HG03432 (cell line): ENCODE results near the gene TTC12.

Source experiments
- ATAC-seq: cut with Tn5 transposase; IDR thresholded peaks from one replicate; pipeline ENCODE4 v1.9.1; 2021; ENCODE audit warnings: mild to moderate bottlenecking, moderate library complexity; ENCODE audit not compliant: unreplicated experiment

The TTC12 gene

DNA sequence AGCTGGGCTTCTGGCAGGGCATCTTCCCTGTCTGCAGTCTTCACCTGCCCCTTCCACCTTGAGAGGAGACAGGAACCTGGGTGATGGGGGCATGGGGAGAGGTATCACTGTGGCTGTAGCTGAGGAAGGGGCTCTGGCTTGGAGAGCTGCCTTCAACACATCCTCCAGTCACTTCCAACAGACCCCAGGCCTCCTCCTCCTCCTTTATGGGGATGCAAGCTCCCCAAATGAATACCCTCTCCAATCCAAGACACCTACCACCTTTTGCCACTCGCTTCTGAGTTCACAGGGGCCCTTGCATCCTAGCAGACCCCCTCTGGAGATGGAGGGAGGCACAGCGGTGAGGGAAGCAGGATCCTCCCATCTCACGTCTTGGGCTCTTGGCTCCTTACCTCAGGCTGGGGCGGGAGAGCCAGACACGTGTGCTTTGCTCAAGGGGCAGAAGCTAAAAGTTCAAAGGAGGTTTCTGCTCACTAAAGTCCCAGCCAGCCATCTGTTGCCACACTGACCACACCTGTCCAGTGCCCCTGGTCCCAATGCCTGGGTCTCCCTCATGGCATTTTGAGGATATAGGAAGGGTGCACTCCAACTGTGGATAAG lies 86.3 kb downstream of the TTC12 start:
- no peak for ATAC-seq

DNA sequence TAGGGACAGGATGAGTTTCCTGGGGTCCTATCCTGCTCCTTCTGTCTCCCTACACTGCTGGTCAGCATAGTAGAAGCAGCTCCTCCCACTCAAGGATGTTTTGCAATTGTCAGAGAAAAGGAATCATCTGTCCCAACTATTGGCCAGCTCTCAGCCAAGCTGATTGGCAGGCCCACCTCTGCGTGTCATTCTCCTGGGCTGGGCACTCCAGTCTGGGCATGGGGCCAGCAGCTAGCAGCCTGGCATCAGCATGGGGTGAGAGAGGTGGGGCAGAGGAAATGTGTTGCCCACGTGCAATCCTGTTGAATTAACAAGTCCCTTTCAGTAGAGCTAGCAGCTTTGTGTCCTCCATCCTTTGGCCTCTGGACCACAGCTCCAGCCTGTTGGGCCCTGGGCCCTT lies 87.3 kb downstream of the TTC12 start:
- no peak for ATAC-seq

DNA sequence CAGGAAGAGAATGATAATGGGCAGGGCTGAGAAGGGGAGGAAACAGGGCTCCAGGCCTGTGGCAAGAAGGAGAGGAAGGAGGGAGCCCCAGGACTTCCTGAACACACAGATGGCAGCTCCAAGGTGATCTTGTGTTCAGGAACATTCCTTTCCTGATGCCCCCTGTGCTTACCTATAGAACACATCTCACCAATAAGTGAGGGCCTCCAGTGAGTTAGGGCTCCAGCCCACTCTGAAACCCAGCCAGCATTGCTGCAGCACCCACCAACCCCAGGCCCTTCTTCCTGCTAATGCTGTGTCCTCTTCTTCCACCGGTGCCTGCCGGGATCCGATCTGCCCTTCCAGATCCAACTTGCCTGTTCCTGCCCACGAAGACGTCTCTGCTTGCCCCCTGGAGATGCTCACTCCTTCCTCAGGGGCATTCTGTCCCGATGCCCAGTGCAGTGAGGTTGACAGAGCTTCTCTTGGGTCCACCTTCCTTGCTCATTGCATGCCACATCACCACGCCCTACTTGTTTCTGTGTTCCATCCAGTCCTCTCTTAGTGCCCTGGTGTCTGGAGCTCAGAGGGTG lies 90.6 kb downstream of the TTC12 start:
- ATAC-seq, result no peak

DNA sequence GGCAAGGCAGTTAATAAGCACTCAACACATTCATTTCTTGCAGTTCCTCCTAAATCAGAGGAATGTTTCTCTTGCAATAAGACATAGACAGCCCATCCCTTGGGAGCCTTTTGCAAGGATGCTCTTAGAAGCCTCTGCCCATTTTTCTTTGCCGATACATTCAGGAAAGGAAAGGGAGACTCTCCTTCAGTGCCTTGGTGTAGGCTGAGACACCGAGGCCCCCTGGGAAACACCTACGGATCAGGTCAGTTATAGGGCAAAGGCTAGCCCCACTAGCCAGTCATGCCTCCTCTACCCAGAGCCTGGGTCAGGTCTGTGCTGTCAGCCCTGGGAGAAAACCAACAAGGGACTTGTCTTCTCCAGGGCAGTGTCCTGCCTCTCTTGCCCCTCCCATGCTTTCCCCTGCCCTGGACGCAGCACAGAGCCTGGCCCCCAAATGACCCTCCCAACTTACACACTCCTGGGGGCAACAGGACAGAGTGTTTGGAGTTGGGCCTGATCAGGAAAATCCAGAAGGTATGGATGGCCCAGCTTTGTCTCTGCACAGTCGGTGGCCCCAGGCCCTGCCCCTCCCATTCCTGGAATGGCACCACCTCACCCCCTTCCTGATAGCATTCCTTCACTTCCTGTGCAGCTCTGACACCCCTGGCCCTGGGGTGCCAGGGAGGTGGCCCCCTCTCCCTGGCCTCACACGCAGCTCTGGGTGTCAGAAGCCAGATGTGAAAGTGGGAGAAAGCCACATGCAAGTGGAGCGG lies 91.5 kb downstream of the TTC12 start:
- no peak for ATAC-seq

DNA sequence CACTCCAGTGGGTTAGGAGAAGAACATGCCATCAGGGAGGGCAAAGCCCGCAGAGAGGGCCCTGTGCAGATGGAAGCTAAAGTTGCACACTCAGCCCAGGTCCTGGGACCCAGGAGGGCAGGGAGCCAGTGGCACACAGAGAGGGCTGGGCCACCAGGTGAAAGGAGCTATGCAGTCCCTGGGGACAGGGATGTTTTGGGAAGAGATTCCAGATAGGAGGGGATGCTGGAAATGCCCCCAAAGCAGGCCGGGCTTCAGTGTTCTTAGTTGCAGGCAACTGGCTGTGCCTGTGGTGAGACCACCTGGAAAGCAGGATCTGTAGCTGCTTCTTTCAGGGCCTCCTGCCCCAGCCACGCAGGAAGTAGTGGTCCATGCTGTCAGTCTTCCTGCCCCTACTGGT lies 92.8 kb downstream of the TTC12 start:
- ATAC-seq, result no peak

DNA sequence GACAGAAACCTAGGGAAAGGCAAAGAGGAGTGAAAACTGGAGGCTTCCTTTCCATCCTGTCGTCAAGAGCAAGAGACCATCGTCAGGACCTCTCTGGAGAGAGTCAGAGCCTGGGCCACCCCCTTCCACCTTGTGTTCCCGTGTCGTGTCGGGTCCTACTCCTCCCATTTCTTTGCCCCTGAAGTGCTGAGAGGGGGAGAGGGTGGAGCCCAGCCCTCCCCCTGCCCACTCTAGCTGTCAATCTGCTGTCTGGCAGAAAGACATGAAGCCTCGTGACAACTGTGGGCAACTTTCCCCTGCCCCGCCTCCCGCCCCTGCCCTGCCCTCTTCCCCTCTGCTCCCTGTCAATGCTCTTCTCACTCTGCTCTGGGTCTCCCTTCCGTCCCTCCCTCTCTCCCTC lies 93.8 kb downstream of the TTC12 start:
- no peak for ATAC-seq

DNA sequence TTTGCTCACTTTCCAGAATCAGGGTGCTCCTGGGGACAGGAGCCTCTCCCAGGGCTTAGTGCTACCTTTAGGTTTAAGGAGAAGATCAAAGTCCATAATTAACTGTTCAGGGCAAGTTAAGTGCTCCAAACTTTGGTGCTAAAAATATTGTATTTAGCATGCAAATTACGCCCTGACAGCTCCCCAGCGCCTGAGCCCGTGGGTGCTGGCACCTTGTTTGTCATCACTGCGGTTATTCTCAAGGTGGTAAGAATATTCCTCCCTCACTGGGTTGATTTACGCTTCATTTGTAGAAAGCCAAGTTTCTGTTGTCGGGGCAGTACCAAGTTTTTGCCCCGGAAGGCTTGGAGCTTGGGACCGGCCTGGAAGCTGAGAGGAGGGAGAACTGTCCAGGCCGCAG lies 94.5 kb downstream of the TTC12 start:
- ATAC-seq, result no peak

DNA sequence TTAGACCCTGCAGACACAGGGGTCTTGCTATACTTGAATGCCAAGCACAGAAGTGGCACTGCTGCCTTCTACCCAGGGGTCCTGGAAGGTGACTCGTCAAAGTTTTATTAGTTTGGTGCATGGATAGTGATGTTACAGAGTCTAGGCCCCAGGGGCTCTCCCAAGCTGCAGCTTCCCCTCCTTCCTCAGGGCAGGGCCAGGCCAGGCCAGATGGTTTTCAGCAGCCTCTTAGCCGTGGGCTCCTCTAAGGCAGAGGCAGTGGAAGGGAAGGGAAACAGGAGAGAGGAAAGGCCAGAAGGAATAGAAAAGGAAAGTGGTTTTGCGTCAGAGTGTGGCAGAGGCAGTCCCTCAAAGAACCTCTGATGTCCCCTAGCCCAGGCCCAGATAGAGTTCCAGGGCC lies 95.1 kb downstream of the TTC12 start:
- ATAC-seq, result no peak

DNA sequence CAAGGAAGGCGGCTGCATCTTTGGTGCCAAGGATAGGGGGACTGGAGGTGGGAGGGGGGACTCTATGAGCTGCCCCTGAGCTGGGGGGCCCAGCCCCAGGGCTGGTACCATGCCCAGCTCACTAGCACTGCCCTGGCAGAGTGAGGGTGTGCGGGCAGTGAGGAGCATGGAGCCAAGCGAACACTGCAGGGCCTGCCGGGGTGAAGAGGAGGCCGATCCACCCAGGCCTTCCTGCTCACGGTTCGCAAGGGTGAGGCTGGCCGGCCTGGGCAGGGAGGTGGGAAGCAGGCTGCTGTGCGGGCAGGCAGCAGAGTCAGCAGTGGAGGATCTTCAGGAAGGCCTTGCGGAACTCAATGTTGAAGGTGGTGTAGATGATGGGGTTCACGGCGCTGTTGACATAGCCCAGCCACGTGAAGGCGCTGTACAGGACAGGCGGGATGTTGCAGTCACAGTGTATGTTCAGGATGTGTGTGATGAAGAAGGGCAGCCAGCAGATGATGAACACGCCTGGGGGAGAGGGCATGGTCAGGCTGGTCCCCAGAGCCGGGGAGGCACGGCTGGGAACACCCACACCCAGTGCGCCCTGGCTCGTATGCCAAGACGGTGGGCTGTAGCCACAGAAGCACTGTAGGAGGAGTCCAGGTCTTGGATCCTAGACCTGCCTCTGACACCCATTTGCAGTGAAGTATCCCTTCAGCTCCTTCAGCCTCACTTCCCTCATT lies 96.2 kb downstream of the TTC12 start:
- no peak for ATAC-seq

DNA sequence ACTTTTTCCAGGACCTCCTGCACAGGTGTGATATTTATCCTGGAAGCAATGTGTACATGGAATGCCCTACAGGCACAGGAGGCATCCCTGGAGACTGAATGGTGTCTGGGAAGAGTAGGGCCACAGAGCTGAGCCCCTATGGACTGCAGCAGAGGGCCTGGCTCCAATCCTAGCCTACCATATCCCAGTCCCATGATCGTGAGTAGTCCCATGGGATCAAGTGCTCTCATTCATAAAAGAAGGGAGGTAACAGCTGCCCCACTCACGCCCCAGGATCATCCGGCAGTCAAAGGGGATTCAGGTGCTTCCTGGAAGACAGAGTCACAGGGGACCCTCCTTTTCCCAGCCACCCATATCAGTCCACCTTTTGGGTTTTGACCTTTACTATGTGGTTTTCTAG lies 97.2 kb downstream of the TTC12 start:
- no peak for ATAC-seq

DNA sequence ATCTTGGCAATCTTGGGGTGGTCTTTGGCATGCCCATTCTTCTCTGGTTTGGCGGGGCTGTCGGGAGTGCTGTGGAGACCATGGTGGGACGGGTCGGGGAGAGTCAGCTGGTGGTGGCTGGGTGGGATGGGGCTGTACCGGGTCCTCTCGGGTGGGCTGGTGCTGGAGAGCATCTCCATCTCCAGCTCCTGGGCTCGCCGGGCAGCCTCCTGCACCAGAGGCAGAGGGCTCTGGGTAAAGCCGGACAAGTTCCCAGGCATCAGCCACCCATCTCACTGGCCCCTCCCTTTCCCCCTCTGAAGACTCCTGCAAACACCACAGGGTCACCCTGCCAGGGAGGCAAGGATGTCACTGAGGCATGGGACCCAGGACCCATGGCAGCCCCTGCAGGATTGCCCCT lies 98.3 kb downstream of the TTC12 start:
- no peak for ATAC-seq

DNA sequence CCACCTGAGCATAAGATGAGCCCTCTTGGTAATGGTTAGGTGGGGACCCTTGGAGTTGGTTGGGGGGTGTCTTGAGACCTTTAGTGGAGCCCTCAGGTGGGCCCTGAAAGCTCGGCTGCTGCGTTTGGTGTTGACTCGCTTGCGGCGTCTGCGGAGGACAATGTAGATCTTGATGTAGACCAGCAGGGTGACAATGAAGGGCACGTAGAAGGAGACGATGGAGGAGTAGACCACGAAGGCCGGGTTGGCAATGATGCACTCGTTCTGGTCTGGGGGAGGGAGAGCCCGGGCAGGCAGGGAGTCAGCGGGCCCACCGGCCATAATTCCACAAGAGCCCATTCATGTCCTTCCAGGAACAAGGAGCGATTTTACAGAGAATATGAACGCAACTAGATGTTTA lies 101.0 kb downstream of the TTC12 start:
- no peak for ATAC-seq
